ENCODE results near the gene FCHO1. TPM values are rescaled to one million over a fixed set of nuclear protein-coding genes. Genes with fewer than 3 reads are reported as not detected.
A peak's percentile ranks its signal among the peaks of the same experiment; 100 is the strongest.

Gene FCHO1
- total and polyA plus RNA-seq, 4 experiments from 2014 or later = 6.5 to 113 (median 64.7) TPM

DNA sequence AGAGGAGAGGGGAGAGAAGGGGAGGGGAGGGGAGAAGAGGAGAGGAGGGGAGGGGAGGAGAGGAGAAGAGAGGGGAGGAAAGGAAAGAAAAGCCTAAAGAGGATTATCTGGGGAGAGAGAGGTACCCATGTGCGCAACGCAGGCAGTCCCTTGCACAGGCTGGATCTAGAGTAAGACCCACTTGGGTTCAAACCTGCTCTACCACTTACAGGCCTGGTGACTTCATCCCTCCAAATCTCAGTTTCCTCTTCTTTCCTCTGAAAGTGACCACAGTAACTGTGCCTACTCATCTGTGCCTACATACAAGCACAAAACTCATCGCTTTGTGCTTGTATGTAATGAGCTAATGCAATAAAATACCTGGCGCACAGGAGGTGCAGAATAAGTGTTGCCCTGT is 32.7 kb upstream of the FCHO1 start:
- Mint-ChIP-seq H3K27me3 (no peaks in the 10 kb centered on the region), H3K36me3 (peaks cover 0 to 19% of the 10 kb centered on the region in 2 donors), H3K4me1 (peaks cover 19 to 42% (median 34%) of the 10 kb centered on the region in 4 donors), H3K27ac (peak overlapping the region; percentile 81 to 94 (median 89)), H3K9me3 (peaks cover 0 to 2% (median 0%) of the 10 kb centered on the region in 8 donors), H3K4me3 (peak overlapping the region; percentile 86 to 93 (median 90))
- ChIA-PET CTCF (ENCODE audit: partially characterized antibody) (interaction anchor here (0.6 to 1.9 kb wide), 6 partner anchors 22 to 277 kb away, joined by 3 to 8 read pairs (median 4); no protein-coding TSS in a partner anchor), POLR2A (ENCODE audit: partially characterized antibody) (interaction anchor here (0.7 to 5.5 kb wide), 12 partner anchors 19 to 382 kb away, joined by 3 to 78 read pairs (median 4); partner anchors contain the start of genes CCDC124, FCHO1, GTPBP3 and JAK3)
- Histone ChIP-seq H3K27me3 (ENCODE audit: insufficient read depth, low read length) (no peaks in the 10 kb centered on the region), H3K27ac (ENCODE audit: low read depth, low read length) (peak overlapping the region; percentile 53), H3K36me3 (ENCODE audit: insufficient read depth, low read length) (no peaks in the 10 kb centered on the region), H3K4me3 (ENCODE audit: low read length in 2 of 2) (no peak overlapping the region), H3K4me1 (ENCODE audit: insufficient read depth, low read length) (peaks cover 32% of the 10 kb centered on the region), H3K9me3 (ENCODE audit: control insufficient read depth in 1 of 2, low read length in 2 of 2) (no peaks in the 10 kb centered on the region)
- no peak for DNase-seq
- intact Hi-C loops (cut with micrococcal nuclease) = loop anchor here (5.0 kb wide), 1 partner anchor 139 kb away; the partner anchor contains the start of gene RPL18A

DNA sequence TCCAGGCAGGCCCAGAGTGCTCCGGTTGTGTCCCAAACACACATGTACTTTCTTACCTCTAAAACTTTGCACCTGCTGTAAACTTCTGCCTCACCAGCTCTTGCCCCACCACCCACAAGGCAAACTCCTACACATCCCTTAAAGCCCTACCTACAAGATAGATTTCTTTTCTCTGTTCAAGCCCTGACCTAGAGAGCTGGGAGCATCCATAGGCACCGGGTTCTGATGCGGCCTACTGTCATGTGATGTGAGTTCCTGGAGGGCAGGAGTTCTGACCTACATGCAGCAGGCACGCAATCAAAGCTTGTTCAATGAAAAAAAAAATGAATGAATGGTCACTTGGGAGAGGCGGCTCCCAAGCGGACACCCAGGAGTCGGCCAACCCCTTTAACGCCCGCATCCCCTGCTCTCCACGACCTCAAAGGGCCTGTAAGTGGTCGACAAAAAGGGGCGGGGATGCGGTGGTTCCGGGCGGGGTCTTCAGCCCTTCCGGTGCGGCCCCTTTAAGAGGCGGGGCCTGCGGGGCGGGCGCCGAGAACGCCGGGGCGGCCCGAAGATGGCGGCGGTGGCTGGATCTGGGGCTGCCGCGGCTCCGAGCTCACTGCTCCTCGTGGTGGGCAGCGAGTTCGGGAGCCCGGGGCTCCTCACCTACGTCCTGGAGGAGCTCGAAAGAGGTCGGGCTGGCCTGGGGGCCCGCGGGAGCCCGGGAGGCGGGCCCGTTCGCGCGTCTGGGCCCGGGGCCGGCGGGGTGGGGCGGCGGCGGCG is 32.1 kb upstream of the FCHO1 start, which contains the start of gene MAP1S:
Gene MAP1S, plus strand, starts transcription at position 534 of the 765 bp plus-strand sequence. Its CDS starts 23 bp downstream, at position 557.
- Histone ChIP-seq H3K36me3 (ENCODE audit: insufficient read depth, low read length) (peaks cover 4% of the 10 kb centered on the region), H3K27ac (ENCODE audit: low read depth, low read length) (peak within 1 kb of the TSS; percentile 53), H3K9me3 (ENCODE audit: control insufficient read depth in 1 of 2, low read length in 2 of 2) (no peaks in the 10 kb centered on the region), H3K4me3 (ENCODE audit: low read length in 2 of 2) (peak within 1 kb of the TSS; percentile 51 to 88), H3K27me3 (ENCODE audit: insufficient read depth, low read length) (no peaks in the 10 kb centered on the region), H3K4me1 (ENCODE audit: insufficient read depth, low read length) (peaks cover 32% of the 10 kb centered on the region)
- intact Hi-C loops (cut with micrococcal nuclease) = loop anchor here (1.0 to 5.0 kb wide), 2 partner anchors 28 to 138 kb away; partner anchors contain the start of gene RPL18A
- ChIA-PET POLR2A (ENCODE audit: partially characterized antibody) (interaction anchor here (0.5 to 5.5 kb wide), 18 partner anchors 12 to 562 kb away, joined by 3 to 78 read pairs (median 3); partner anchors contain the start of genes CCDC124, FCHO1, GTPBP3 and JAK3), CTCF (ENCODE audit: partially characterized antibody) (interaction anchor here (0.6 to 2.0 kb wide), 10 partner anchors 22 to 277 kb away, joined by 3 to 8 read pairs (median 4); no protein-coding TSS in a partner anchor)
- H3K4me3 Mint-ChIP-seq = peak within 1 kb of the TSS; percentile 88 to 93 (median 90)
- no peaks in the 10 kb centered on the region for H3K27me3 Mint-ChIP-seq
- DNase-seq = peak; percentile 42 to 59 (median 47)
- peaks cover 19 to 46% (median 36%) of the 10 kb centered on the region in 4 donors for H3K4me1 Mint-ChIP-seq
- H3K36me3 Mint-ChIP-seq = peaks cover 0 to 22% of the 10 kb centered on the region in 2 donors
- H3K27ac Mint-ChIP-seq = peak within 1 kb of the TSS; percentile 82 to 94 (median 91)
- peaks cover 0 to 2% (median 0%) of the 10 kb centered on the region in 8 donors for H3K9me3 Mint-ChIP-seq

DNA sequence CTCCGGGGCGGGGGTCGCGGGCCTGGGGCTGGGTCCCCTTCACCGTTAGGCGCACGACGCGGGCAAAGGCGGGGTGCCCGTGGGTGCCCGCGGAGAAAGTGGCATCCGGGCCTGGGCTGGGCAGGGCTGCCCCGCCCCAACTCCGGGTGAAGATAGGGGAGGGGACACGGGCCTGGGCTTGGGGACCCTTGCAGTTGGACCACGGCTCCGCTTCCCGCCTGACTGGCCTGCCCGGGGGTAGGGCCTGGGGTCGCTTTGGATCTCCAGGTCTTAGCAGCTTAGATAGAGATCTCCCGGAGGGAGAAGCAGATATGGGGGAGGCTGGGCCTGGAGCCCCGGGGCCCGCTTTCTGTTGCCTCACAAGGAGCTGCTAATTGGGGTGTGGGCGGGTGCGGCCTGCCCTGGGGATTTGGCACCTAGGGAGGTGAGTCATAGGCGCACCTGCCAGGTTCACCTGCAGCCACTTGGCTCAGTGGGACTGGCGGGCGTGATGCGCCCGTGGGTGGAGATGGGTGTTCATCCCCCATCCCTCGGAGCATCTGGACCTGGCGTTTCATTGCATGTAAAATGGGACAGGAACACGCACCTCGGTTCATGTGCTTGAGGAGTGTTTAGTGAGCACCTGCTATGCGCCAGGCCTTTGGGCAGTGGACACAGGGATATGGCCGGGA is 31.4 kb upstream of the FCHO1 start:
- Histone ChIP-seq H3K36me3 (ENCODE audit: insufficient read depth, low read length) (peaks cover 11% of the 10 kb centered on the region), H3K27ac (ENCODE audit: low read depth, low read length) (peak overlapping the region; percentile 53), H3K9me3 (ENCODE audit: control insufficient read depth in 1 of 2, low read length in 2 of 2) (no peaks in the 10 kb centered on the region), H3K27me3 (ENCODE audit: insufficient read depth, low read length) (no peaks in the 10 kb centered on the region), H3K4me3 (ENCODE audit: low read length in 2 of 2) (peak overlapping the region; percentile 51 to 88), H3K4me1 (ENCODE audit: insufficient read depth, low read length) (peaks cover 32% of the 10 kb centered on the region)
- intact Hi-C loops (cut with micrococcal nuclease) = loop anchor here (1.0 to 5.0 kb wide), 2 partner anchors 27 to 137 kb away; partner anchors contain the start of gene RPL18A
- Mint-ChIP-seq H3K27me3 (no peaks in the 10 kb centered on the region), H3K9me3 (peaks cover 0 to 2% (median 0%) of the 10 kb centered on the region in 8 donors), H3K27ac (peak overlapping the region; percentile 73 to 94 (median 90)), H3K4me3 (peak overlapping the region; percentile 85 to 92 (median 88)), H3K36me3 (peaks cover 4 to 29% of the 10 kb centered on the region in 2 donors), H3K4me1 (peaks cover 21 to 52% (median 39%) of the 10 kb centered on the region in 4 donors)
- peak in 4 of 5 donors; percentile 9 to 66 (median 13) for DNase-seq
- ChIA-PET CTCF (ENCODE audit: partially characterized antibody) (interaction anchor here (0.7 to 2.0 kb wide), 8 partner anchors 21 to 139 kb away, joined by 3 to 8 read pairs (median 3); no protein-coding TSS in a partner anchor), POLR2A (ENCODE audit: partially characterized antibody) (interaction anchor here (0.5 to 5.5 kb wide), 16 partner anchors 9 to 562 kb away, joined by 3 to 78 read pairs (median 4); partner anchors contain the start of genes CCDC124, FCHO1, JAK3 and JUND)

DNA sequence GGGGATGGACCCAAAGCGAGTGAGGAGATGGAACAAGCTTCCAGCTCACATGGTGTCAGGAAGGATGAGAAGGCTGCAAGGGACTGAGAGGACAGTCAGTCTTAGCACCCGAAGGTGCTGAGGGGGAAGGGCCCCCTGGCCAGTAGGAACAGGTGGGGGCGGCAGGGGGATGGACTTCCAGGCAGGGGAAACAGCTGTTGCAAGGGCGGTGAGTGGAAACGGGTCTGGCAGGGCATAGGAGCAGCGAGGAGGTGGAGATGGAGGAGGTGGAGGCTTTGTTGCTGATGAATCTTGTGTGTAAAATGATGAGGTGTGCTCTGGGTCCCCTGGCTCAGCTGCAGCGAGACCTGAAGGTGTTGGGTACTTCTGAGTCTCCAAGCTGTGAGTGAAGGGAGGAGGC is 30.8 kb upstream of the FCHO1 start:
- H3K27ac ChIP-seq (ENCODE audit: low read depth, low read length) = peak overlapping the region; percentile 53
- H3K4me1 ChIP-seq (ENCODE audit: insufficient read depth, low read length) = peaks cover 32% of the 10 kb centered on the region
- peaks cover 0 to 4% (median 0%) of the 10 kb centered on the region in 8 donors for H3K9me3 Mint-ChIP-seq

DNA sequence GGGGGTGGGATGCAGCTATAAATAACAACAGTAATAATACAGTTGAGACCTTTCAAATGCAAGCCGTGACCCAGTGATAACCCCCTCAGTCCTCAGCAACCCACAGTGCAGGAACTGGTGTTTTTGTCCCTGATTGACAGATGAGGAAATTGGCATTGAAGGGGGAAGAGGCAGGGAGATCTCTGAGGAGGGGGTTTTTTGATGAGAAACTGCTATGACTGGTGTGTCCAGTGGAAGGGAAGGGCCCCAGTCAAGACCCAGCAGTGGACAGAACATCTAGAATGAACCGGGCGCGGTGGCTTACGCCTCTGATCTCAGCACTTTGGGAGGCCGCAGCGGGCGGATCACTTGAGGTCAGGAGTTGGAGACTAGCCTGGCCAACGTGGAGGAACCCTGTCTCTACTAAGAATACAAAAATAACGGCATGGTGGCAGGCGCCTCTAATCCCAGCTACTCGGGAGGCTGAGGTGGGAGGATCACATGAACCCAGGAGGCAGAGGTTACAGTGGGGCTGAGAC is 30.1 kb upstream of the FCHO1 start:
- H3K4me1 ChIP-seq (ENCODE audit: insufficient read depth, low read length) = peaks cover 32% of the 10 kb centered on the region
- ChIA-PET CTCF (ENCODE audit: partially characterized antibody) (interaction anchor here (1.0 kb wide), 1 partner anchor 63 kb away, joined by 3 read pairs; no protein-coding TSS in a partner anchor), POLR2A (ENCODE audit: partially characterized antibody) (interaction anchor here (1.0 to 5.5 kb wide), 5 partner anchors 8 to 139 kb away, joined by 3 to 78 read pairs (median 8); partner anchors contain the start of genes FCHO1 and RPL18A)
- Mint-ChIP-seq H3K27ac (peak overlapping the region in 6 of 7 donors; percentile 57 to 94 (median 80)), H3K36me3 (peaks cover 9 to 35% of the 10 kb centered on the region in 2 donors), H3K4me3 (peak overlapping the region; percentile 74 to 92 (median 88)), H3K4me1 (peaks cover 21 to 57% (median 39%) of the 10 kb centered on the region in 4 donors), H3K9me3 (peaks cover 0 to 4% (median 0%) of the 10 kb centered on the region in 8 donors), H3K27me3 (no peaks in the 10 kb centered on the region)
- no peak for DNase-seq
- H3K36me3 ChIP-seq (ENCODE audit: insufficient read depth, low read length) = peaks cover 24% of the 10 kb centered on the region
- intact Hi-C loops (cut with micrococcal nuclease) = no loop called here
- peak overlapping the region; percentile 1 for H3K27ac ChIP-seq (ENCODE audit: low read depth, low read length)
- H3K27me3 ChIP-seq (ENCODE audit: insufficient read depth, low read length) = no peaks in the 10 kb centered on the region
- no peaks in the 10 kb centered on the region for H3K9me3 ChIP-seq (ENCODE audit: control insufficient read depth in 1 of 2, low read length in 2 of 2)
- H3K4me3 ChIP-seq (ENCODE audit: low read length in 2 of 2) = peak overlapping the region in 1 of 2 donors; percentile 51

More for the DNA sequence above, 30.8 kb upstream of the FCHO1 start:
- Mint-ChIP-seq H3K4me3 (peak overlapping the region; percentile 85 to 92 (median 88)), H3K4me1 (peaks cover 21 to 57% (median 39%) of the 10 kb centered on the region in 4 donors), H3K27me3 (no peaks in the 10 kb centered on the region), H3K27ac (peak overlapping the region; percentile 73 to 94 (median 90)), H3K36me3 (peaks cover 7 to 32% of the 10 kb centered on the region in 2 donors)
- Histone ChIP-seq H3K9me3 (ENCODE audit: control insufficient read depth in 1 of 2, low read length in 2 of 2) (no peaks in the 10 kb centered on the region), H3K4me3 (ENCODE audit: low read length in 2 of 2) (peak overlapping the region; percentile 51 to 88), H3K27me3 (ENCODE audit: insufficient read depth, low read length) (no peaks in the 10 kb centered on the region), H3K36me3 (ENCODE audit: insufficient read depth, low read length) (peaks cover 17% of the 10 kb centered on the region)
- DNase-seq = no peak
- intact Hi-C loops (cut with micrococcal nuclease) = no loop called here
- ChIA-PET CTCF (ENCODE audit: partially characterized antibody) (interaction anchor here (1.0 to 2.0 kb wide), 5 partner anchors 54 to 139 kb away, joined by 3 to 5 read pairs (median 3); no protein-coding TSS in a partner anchor), POLR2A (ENCODE audit: partially characterized antibody) (interaction anchor here (0.9 to 5.5 kb wide), 9 partner anchors 9 to 561 kb away, joined by 3 to 78 read pairs (median 8); partner anchors contain the start of genes CCDC124, FCHO1, JAK3 and JUND)

DNA sequence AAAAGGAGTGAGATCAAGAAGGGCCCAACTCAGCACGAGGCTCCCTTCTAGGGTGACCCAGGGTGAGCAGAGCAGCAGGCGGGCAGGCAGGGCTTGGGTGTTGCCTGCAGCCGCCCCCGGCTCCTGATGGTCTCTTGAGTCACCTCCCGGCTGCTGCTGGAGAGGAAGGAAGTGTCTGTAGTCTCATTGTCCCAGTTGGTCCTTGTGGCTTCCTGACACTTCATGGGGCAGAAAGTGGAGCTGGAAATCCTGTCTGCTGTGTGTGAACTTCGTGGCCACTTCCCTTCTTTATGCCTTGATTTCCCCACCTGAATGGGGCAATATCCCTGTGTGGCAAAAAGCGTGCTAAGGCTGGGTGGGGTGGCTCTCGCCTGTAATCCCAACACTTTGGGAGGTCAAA is 29.5 kb upstream of the FCHO1 start:
- peak overlapping the region; percentile 29 to 92 (median 86) for H3K4me3 Mint-ChIP-seq
- peak overlapping the region in 6 of 7 donors; percentile 37 to 85 (median 70) for H3K27ac Mint-ChIP-seq
- intact Hi-C loops (cut with micrococcal nuclease) = no loop called here
- ChIA-PET CTCF (ENCODE audit: partially characterized antibody) (no interaction called here), POLR2A (ENCODE audit: partially characterized antibody) (interaction anchor here (0.6 to 5.5 kb wide), 3 partner anchors 9 to 45 kb away, joined by 3 to 78 read pairs (median 3); partner anchors contain the start of gene FCHO1)
- Histone ChIP-seq H3K4me3 (ENCODE audit: low read length in 2 of 2) (no peak overlapping the region), H3K27me3 (ENCODE audit: insufficient read depth, low read length) (no peaks in the 10 kb centered on the region), H3K9me3 (ENCODE audit: control insufficient read depth in 1 of 2, low read length in 2 of 2) (no peaks in the 10 kb centered on the region), H3K4me1 (ENCODE audit: insufficient read depth, low read length) (peaks cover 32% of the 10 kb centered on the region), H3K36me3 (ENCODE audit: insufficient read depth, low read length) (peaks cover 26% of the 10 kb centered on the region), H3K27ac (ENCODE audit: low read depth, low read length) (no peak overlapping the region)
- H3K4me1 Mint-ChIP-seq = peaks cover 21 to 57% (median 39%) of the 10 kb centered on the region in 4 donors
- no peak for DNase-seq
- H3K36me3 Mint-ChIP-seq = peaks cover 9 to 35% of the 10 kb centered on the region in 2 donors
- no peaks in the 10 kb centered on the region for H3K27me3 Mint-ChIP-seq
- H3K9me3 Mint-ChIP-seq = peaks cover 0 to 4% (median 0%) of the 10 kb centered on the region in 8 donors
